Stimulated activated CD4-positive, alpha-beta T cell treated with anti-CD3 and anti-CD28 coated beads, TNF-alpha, amount 100 ng/mL, for 48 hours (primary cell): ENCODE results near the gene PEPD.

Experiments
- DNase-seq, 3 donors: peaks; one replicate each; pipeline ENCODE4 v3.0.0-alpha.2; 2020; ENCODE audit warnings: low read depth in 3 of 3

Gene PEPD

DNA sequence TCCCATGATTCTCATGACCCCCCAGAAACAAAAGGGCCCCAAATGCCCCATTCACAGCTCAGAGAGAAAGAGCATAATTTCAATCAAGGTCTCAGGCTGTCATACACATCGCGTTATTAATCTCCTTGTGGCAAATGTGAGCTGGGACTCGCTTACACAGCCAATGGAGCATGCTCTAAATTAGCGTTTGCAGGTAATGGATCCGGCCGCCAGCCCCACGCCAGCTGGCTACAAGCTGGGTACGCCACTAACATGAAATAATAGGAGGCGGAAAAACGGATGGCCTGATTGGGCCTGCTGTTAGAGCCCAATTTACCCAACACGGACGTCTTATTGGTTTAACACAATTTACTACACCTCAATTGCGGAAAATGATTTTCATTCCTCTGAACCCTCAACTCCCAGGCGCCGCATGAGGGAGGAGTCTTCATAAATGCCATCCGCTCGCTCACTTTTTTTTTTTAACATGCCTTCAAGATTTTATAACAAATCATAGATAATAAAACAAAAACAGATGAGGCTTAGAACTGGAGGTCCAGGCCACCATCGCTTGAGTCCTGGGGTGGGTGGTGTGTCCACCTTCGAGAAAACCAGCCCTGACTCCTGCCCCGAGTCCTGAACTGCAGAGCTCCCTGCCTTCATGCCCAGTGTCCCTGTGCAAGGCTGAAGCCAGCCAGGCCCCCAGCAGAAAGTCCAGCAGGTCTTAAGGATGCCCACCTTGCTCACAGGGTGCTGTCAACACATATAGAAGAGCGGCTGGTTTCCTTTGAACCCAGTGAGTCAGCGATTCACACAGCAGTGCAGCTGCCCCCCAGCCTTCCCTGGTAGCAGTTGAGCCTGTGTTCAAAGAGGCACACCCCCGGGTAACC, 62.1 kb downstream of the PEPD start:
- no peak for DNase-seq

DNA sequence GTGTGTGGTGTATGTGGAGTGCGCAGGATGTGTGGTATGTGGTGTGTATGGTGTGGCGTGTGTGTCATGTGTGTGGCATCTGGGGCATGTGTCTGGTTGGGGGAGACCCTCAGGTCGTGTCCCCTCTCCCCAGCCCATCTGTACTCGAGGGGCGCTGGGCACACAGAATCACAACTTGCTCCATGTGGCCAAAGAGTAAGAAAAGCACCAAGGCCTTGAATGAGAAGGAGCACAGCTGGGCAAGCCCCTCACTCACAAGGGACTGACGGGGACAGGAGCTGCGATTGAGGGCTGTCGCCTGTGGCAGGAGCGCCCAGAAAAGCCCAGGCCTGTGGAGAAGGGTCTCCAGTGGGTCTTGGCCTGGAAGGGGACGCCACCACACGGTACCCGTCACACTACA, 62.8 kb downstream of the PEPD start:
- no peak for DNase-seq

DNA sequence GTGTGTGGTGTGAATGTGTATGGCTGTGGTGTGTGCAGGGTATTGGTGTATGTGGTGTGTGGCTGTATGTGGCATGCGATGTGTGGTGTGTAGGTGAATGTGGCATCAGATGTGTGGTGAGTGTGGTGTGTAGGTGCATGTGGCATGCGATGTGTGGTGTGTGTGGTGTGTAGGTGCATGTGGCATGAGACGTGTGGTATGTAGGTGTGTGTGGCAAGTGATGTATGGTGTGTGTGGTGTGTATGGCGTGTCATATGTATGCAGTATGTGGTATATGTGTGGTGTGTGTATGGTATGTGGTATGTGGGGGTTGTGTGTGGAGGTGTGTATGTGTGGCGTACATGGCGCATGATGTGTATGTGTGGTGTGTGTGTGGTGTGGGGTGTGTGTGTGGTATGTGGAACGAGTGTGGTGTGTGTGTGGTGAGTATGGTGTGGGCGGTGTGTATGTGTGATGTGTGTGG, 63.4 kb downstream of the PEPD start:
- no peak for DNase-seq

DNA sequence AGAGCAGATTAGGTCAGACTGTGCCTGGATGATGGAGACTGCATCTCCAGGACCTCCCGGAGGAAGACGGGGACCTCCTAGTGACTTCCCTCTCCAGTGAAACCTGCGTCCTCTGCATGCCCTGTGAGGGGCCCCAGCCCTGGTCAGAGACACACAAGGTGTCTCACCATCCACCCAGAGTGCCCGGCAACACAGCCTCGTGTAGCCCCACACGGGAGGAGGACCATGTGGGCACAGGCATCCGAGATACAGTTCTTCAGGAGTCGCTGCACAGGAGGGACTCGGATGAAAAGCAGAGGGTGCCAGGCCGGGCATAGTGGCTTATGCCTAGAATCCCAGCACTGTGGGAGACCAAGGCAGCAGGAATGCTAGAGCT, 64.8 kb downstream of the PEPD start:
- no peak for DNase-seq

DNA sequence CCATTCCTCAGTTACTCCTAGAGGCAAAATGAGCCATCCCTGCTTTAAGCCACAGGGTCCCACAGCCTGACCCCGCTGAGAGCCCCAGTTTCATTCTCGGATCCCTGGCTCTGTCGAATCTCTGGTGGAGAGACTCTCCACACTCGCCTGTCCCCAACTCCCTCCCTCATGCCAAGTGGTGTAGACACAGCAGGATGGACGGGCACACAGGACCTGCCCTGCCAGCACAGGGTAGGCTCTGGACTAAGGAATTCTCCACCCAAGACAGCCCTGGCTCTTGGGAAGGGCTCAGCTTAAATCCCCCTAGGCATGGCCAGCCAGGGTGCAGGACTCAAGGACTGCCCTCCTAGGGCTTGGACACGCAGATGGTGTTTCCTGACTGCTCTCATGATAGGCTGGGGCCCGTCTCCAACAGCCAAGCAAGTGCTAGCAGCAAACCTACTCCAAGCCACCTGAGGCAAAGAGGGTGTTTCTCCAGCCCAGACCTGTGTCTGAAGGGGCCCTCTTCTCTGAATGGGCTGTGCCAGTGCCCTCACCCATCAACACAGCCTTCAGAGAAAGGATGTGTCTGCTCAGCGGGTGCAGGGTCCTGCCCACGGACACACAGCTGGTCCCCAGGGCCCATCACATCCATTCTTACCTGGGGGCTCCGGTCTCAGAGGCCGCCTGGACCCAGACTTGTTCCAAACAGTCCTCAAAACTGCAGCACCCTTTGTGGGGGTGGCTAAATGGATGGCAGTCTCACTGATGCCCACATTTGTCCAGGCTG, 65.3 kb downstream of the PEPD start:
- no peak for DNase-seq

DNA sequence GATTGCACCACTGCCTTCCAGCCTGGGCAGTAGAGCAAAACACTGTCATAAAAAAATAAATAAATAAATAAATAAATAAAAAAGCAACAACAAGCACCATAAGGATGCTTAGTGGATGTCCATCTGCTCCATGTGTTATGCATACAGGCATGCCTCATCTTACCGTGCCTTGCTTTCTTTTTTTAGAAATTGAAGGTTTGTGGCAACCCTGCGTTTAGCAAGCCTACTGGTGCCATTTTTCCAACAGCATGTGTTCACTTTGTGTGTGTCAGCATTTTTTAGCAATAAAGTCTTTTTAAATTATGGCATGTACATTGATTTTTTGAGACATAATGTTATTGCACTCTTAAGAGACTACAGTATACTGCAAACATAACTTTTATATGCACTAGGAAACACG, 68.3 kb downstream of the PEPD start:
- DNase-seq, result no peak

DNA sequence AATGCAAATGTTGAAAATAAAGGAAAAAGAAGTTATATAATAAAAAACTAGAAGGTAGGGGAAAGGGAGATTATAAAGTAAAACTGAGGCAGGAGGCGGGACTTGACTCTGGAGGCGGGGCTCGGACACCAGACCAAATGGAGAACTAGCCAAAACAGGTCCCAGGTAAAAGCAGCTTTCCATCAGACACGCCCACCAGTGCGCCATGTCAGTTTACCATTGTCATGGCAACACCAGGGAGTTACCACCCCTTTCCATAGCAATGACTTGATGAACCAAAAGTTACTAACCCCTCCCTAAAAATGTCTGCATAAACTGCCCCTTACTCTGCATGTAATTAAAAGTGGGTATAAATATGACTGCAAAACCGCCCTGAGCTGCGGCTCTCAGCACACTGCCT, 70.9 kb downstream of the PEPD start:
- no peak for DNase-seq

DNA sequence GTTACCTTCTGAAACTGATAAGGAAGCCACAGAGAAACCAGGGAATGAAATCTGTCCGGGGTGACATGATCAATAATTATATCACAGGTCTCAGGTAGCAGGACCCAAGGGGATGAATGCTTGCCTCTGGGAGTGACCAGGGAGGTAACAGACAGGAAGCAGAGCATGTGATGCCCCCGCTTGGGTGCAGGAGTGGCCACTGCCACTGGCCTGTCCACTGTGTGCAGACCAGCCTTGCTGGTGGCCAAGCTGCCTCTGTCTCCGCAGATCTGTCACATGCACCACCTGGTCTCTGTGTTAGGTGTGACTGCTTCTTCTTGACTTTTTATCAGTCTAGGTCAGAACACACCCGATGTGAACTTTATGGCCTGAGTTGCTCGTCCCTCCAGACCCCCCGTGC, 71.8 kb downstream of the PEPD start:
- no peak for DNase-seq

DNA sequence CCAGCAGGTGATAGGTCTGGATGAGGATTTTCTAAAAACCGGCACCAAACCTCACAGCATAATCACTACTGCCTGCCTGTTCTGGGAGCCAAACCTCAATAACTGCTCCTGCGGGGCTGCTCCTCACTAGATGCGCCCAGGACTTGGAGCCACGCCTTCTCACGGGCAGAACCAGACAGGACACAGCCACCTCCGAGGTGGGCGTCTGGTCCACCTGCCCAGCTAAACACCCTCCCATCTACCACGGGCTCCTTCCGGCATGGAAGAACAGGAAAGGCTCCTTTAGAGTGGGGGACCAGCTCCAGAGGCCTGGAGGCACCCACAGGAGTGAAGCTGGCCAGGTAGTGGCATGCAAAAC, 73.5 kb downstream of the PEPD start:
- no peak for DNase-seq

DNA sequence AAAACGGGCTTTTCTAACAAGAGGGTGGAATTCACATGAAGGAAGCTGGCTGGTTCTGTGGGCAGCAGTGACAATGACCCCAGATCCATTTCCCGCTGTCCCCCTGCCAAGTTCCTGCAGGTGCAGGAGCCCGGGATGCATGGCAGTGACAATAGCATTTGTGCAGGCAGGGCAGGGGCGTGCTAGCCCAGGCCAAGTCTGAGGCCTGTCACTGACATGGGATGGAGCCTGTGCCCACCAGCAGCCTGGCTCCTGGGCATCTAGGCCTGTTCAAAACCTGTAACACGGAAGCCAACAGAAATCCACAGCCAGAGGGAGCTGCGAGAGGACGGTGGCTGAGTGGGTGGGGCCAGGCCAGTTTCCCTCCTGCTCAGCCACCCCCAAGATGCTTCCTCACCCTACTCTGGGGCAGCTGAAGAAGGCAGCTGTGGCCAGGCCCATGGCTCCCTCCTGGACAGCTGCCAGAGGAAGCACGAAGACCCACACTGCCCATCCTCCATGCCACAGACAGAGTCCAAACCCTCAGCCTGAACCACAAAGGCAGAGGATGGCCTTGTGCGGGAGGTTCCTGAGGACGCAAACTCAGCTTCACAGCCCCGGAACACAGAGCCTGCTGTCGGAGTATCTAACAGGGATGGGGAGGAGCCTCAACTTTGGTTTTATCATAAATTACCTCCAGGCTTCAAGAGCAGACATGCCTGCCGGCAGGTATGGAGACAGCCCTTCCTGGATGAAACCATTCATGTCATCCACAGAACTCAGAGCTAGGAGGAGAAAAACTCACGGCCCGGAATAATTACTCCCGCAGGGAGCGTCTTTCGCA, 74.0 kb downstream of the PEPD start:
- no peak for DNase-seq

DNA sequence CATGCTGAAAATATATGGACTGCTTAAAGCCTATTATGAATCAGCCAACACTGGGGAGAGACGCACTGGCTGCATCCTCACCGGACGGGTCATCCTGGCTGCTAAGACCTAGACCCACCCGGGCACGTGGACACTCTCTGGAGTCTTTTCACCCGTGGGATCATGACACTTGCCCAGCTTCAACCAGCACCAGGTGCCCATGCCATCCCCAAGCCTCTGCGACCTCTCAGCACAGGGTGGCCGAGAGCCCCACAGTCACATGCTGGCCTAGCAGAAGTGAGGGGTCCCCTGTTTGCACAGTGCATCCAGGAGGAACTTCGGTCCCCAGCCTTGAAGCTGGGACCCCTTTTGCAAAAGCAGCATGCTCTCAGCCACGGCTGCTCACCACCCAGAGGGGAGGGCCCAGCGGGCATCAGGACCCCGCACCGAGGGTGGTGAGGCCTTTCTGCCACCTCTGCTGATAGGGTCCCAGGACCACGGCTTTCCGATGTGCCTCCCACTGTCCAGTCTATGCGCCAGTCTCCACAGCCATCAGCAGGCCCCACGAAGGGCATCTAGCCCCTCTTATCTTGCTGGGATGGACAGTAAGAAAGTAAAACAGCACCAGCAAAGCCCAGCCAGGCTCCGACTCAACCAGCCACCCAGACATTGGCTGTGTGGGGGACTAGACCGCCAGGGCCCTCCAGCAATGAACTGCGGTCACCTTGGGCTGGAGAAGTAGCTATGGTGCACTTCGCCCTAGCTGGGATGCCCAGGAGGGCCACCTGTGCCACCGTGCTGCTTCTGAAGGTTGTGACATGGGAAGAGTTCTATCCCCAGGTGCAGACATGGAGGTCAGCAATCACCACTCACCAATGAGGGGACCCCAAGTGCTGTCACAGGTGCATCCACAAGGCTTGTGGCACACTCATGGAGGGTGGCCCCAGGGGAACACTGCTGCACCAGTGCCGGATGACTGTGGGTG, 75.0 kb downstream of the PEPD start:
- no peak for DNase-seq

DNA sequence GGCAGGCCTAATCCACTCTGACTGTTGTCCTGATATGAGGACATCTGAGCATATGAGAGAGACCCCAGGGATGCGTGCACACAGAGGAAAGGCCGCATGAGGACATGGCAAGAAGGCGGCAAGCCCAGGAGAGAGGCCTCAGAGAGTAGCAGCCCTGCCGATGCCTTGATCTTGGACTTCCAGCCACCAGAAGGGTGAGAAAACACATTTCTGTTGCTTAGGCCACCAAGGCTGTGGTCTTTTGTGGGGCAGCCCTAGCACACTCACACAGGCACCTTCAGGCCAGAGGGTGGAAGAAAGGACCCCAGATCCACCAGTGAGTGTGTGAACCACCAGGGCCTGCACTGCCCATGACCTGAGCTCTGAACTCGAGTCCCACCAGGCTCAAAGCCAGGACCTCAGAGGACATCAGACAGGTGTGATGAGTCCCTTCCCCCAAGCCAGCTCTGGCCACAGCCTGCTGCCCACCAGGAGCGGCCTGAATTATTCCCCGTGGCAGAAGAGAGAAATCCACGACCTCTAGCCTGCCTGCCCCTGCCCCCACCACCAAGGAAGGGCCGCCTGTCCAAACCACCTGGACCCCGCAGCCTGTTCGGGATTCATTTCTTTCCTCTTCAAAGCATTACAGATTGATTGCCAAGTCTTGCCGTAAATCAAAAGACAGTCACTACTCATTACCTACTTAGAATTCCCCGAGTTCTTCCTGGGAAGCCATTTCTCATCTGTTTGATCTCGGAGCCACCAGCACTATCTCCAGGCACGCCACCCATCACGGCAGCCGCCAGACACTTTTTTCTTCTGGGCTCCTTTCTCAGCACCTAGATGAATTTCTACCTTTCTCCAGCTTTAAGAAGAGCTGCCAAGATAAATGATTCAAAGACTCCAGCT, 75.9 kb downstream of the PEPD start:
- no peak for DNase-seq

DNA sequence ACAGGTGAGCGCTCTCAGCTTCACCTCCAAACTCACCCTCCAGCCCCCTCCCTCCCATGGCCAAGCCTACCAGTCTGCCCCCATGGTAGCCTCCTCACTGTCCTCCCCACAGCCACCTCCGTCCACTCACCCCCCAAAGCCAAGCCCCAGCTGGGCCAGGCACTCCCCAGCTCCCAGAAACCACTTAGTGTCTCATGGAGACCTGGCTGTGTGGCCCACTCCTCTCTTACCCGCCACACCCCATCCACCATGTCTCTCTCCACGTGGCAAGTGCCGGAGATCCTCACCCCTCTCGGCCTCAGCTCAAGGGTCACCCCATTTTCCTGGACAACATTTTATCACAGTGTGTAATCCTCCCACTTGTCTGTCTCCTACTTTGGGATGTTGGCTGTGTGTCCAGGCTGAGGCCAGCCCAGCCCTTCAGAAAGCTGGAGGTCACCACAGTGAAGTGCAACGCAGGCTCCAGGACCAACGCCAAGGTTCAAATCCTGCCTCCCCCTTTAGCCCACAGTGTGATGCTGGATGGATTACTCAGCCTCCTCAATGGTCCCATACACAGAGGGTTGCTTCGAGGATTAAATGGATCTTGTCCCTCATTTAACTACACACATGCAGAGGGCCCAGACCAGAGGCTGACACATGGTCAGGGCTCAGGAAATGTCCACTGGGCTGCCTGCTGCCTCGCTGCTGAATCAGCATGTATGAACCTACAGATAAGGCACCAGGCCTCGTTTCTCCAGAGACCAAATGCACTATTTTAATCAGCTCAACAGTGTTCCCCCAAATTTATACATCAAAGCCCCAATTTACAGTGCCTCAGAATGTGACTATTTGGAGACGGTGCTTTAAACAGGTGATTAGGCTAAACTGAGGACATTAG, 76.8 kb downstream of the PEPD start:
- DNase-seq, result no peak

DNA sequence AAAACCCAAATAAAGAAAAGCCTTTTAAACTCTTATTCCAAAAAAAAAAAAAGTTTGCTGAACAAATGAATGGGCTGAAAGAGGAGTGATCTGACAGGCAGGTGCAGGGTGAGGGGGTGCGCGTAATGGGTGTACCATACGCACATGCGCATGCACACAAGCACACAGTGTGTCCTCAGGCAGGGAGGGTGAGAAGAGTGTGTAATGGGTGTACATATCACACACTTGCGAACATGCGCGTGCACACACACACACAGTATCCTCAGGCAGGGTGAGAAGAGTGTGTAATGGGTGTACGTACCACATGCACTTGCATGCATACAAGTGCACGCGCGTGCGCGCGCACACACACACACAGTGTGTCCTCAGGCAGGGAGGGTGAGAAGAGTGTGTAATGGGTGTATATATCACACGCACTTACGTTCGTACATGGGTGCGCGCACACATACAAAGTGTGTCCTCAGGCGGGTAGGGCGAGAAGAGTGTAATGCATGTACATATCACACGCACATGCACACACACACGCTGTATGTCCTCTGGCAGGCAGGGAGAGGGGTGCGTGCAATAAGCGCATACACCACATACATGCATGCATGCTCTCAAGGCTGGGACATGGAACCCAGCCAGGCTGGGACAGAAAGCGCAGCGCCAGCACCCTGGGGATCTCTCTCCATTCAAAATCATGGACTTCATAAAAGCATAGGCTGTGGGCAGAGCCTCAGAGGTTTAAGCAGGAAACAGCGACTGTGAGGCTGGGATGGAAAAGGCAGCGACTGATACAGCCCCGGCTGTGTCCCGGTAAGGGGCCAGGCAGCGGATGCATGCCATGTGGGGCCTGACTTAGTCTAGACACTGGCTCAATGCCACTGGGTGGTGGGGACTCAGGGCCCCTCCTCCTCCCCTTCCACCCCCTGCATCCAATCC, 77.7 kb downstream of the PEPD start:
- DNase-seq, result no peak

DNA sequence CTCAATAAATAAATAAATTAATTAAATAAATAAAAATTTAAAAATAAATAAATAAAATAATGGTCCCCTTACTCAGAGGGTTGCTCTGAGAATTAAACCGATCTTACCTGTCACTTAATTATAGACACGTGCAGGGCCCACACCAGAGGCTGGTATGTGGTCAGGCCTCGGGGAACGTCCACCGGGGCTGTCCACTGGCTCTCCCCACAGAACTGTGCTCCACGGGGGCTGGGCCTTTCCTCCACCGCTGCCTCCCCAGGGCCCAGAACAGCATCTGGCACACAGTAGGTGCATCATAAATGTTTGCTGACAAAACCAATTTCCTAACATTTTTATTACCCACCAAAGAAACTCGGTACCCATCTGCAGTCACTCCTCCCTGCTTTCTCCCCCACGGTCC, 78.9 kb downstream of the PEPD start:
- no peak for DNase-seq

DNA sequence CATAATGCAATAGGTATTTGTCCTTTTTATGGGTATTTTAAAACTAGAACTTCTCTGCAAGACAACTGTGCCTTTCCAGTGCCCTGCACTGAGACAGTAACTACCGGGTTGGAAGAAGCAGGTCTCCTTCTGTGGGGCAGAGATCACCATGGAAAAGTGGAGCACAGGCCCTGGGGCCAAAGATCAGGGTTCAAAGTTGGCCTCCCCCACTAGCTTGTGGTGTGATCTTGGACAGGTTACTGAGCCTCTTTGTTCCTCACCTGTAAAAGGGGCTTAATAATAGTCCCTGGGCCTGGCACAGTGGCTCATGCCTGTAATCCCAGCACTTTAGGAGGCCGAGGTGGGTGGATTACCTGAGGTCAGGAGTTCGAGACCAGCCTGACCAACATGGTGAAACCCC, 79.8 kb downstream of the PEPD start:
- DNase-seq, result no peak

DNA sequence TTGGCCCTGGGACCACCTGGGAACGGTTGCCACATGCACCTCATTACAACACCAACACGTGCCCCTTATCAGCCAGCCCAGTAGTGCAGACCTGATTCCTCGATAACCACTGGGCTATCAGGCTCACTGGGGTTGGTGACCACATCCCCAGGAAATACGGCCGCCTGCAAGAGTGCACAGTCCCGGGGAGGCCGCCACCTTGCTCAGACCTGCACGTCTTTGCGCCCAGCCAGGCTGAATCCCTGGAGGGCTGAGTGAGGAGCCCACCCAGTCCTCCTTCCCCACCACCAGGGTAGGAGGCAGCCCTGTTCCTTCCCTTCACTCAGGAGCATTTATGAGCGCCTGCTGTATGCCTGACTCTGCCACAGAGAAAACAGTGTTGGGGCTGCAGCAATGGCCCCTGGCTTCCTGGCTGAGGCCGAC, 80.3 kb downstream of the PEPD start:
- DNase-seq, result no peak

DNA sequence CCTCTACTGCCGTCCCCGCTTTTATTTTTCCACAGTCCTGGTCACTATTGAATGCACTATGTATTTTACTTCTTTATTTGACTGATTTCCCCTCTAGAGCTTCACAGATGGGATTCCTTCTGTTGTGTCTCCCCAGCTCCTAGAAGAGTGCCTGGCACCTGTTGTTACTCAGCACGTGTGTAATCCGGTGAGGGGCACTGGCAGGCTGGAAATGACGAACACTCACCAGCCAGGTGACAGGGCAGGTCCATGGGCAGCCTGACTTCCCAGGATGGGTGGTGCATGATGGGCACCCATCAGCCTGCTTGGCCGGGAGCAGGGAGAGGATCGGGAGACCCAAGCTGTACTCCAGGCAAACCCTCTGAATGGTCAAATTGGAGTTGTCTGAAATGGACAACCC, 80.9 kb downstream of the PEPD start:
- no peak for DNase-seq
